LHCN-M2 (cell line): ENCODE results near the gene AQR. TPM values are rescaled to one million over a fixed set of nuclear protein-coding genes. Genes with fewer than 3 reads are reported as not detected.
"Not testable (repeated sequence)": the region's sequence is repeated elsewhere in the genome, so short reads cannot be mapped to it uniquely, and the experiment has no call there.

Source experiments
- DNase-seq: peaks from one replicate; pipeline ENCODE4 v3.0.0-alpha.2; 2012; ENCODE audit warnings: low read depth
- polyA plus RNA-seq: library from polyadenylated mRNA; unstranded; fragments of >200 nt; gene quantifications from one replicate; pipeline ENCODE4 v1.2.1, GENCODE V29; 2012; ENCODE audit warnings: missing spikeins
- total RNA-seq: library from RNA; depleted of rRNA; stranded (reverse); fragments of >200 nt; gene quantifications from 2 replicates; pipeline ENCODE4 v1.2.3, GENCODE V29; 2014; rRNA removed

AQR gene
- 29.7 and 32.4 TPM in 2 replicates for total RNA-seq
- 7.7 TPM for polyA plus RNA-seq

DNA sequence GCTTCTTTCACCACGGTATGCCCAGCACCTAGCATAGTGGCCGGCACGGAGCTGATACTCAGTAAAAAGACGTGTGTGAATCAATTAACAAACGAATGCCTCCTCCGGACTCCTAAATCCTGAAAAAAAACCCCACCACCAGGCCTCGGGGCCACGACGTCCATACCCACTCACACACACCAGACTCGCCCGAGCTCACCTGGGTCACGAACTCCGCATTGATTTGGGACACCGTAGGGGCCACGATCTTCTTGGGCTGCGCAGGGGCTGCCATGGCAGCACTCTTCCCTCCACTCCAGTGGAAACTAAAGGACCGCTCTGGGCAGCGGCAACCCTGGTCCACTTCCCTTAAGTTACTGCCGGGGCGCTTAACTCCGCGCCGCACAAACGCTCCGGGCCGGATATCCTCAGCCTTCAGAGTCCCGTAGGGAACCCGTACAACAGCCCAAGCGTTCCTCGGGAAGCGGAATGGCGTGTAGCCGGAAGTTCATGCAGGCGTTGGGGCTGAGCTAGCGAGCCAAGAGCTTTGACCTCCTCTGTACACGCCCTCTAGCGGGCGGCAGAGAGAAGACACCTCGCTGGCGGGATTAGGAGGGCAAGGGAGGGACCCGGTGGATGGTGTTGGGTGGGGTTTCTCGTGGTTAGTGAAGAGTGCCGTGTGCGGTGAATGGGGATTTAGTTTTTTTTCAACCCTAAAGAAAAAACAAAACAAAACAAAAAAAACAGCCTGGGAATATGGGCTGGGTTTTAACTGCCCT lies at the start of gene AQR:
AQR (minus strand) TSS at position 403 of the 758 bp plus-strand sequence; CDS start at position 274, 129 bp downstream.
- peak; percentile 98 for DNase-seq

DNA sequence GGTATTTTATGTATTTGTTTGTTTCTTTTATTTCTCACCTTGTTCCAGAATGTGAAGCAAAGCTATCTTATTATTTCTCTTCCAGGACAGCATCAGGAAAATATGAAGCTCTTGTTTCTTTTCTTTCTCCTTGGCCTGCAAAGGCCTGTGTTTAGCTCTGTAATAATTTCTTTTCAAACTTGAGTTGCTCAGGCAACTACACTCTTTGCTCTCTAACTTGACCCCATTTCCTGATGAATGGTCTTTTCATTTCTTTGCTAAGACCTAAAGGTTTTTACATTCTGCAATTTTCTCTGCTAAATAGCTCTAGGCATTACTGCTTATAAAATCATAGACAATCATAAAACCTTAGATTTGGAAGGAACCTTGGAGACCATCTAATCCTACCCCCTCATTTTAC lies 44.7 kb upstream of the AQR start:
- DNase-seq = no peak

DNA sequence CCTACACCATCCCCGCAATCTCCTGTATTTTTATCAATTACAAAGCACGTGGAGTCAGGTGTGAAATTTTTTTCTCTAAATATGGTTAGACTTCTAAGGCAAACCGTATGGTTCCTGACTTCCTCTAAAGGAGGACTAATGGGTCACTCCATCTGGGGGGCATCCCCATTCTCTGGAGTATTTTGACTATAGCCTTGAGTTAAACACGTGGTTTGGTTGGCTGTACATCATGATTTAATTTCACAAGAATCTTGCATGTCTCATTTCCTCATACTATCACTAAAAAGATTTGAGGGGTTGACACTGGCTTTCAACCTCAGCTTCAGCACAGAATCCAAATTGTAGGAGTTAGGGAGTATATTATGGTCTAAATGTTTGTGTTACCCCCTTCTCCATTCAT lies 43.8 kb upstream of the AQR start:
- no peak for DNase-seq

GRCh38 chr15:35007397-35007796 lies 37.9 kb upstream of the AQR start:
- DNase-seq = no peak

DNA sequence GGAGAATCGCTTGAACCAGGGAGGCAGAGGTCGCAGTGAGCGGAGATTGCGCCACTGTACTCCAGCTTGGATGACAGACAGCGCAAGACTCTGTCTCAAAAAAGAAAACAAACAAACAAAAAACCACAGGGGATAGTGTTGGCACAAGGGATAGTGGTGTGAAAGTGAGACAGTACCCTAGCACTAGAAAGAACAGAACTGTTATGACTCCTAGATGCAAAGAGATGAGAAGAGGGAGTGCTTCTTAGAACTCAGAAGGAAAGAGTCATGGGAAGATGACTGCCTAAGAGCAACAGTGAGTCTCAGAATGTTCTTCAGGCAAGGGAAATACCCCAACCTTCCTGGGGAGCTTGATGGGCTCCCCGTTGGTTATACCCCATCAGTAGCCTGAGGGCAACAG lies 36.4 kb upstream of the AQR start:
- DNase-seq = no peak

- DNase-seq = no peak
These were observed 34.4 kb upstream of the AQR start for GRCh38 chr15:35003928-35004327.

DNA sequence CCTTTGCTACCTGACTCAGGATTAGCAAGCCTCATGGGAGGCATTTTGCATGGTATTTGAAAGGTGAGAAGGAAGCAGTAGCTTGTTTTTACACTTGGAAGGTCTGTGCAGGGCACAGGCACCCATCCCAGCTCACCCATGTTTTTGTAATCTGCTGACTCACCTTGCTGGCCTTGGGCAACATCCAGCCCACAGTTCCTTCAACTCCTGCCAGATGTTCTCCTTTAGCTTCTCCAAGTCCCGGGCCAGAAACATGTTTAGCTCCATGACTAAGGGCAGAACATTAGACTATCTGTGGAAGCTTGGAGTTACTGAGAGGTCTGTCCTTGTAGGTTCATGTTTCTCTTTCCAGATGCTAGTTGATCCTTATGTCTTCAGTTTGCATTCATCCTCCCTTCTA lies 31.0 kb upstream of the AQR start:
- peak; percentile 71 for DNase-seq

- DNase-seq = no peak
These were observed 30.4 kb upstream of the AQR start for GRCh38 chr15:34999906-35000305.

DNA sequence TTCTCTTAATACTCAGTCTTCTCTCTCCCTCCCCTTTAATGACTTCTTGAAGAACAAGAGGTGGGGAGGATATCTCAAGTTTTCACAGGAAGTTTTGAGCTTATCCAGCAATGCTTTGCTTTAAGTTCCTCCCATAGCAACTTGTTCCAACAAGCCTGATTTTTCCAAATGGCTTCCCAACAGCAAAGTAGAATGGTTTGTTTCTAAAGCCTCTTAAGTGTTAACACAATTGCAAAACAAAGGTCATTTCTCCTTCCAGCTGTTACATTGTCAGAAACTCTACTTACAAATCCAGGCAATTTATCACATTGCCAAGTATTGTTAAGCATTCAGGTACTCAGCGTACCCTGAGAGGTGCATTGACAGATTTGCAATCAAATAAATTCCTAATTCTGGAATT lies 25.4 kb upstream of the AQR start:
- DNase-seq = no peak

GRCh38 chr15:34993877-34994276 lies 24.3 kb upstream of the AQR start:
- no peak for DNase-seq

DNA sequence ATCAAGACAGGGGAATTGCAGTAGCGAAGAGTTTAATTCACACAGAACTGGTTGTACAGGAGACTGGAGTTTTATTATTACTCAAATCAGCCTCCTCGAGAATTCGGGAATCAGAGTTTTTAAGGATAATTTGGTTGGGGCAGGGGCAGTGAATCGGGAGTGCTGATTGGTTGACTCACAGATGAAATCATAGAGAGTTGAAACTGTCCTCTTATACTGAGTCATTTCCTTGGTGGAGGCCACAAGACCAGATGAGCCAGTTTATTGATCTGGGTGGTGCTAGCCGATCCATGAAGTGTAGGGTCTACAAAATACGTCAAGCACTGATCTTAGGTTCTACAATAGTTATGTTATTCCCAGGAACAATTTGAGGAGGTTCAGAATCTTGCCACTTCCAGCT lies 23.9 kb upstream of the AQR start:
- DNase-seq = no peak

- peak; percentile 68 for DNase-seq
These were observed 18.7 kb upstream of the AQR start, which contains the start of gene ZNF770 for GRCh38 chr15:34988027-34988902. Gene ZNF770, minus strand, starts transcription at chr15:34988287. Its CDS starts 4,853 bp downstream, at chr15:34983434.

DNA sequence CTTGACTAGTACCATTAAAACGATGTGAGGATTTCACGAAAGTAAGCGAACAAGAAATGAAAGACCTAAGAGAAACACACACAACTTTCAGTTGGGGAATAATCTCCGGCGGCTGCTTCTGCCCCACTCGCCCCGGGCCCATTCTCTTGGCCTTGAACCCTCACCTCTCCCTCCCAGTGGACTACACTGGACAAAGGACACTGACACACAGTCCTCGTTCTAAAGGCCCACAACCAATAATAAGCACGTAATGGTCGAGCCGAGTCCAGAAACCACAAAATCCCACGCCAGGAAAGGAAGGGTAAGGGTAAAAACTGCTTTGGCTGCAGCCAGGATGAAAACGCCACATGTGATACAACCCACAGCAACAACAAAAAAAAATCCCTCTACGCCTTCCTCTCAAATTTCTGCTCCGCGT lies 18.1 kb upstream of the AQR start:
- DNase-seq = no peak

DNA sequence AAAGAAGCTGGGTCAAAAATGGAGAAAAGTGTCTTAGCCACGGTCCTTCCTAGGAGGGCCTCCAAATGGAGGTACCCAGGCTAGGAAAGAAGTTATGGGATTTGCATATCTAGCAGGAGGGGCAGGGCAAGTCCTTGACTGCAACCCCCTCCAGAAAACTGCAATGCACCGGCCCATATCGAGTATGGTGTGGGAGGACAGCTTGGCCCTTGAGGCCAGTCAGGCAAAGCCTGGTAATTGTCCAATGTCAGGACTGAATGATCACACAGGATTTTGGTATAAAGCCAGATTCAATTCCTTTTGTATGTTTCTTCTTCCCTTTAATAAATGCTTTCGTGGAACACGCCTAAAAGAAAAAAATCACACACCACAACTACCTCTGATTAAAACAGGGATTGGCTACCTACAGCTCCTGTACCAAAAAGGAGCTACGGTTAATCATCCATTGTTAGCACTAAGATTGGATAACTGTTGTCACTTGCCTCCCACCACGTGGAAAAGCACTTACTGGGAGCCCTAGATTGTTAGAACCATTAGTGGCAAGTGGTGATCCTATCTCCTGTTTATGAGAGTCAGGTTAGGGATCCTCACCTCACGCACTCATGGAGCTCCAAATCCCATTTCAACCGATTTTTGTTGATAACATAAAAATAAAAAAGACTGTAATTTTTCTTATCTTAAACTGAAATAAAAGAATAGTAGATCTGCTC lies 17.4 kb upstream of the AQR start:
- DNase-seq = no peak

DNA sequence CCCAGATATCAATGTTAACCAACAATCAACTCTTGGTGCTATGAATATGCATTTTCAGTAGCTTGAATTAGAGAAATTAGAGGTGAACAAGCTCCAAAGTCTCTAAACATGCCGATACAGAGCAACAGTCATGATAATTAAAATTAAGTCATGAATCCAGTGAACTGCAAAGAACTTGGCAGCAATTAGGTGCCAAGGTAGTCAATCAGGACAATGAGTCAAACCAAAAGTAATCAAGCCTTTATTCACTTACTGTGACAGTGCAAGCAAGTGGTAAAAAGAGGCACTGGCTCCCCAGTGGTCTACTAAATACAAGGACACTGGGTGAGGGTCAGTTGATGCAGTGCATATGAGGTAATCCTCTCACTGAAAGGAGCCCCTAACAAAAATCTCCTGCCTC lies 16.8 kb upstream of the AQR start:
- no peak for DNase-seq

- no peak for DNase-seq
These were observed 15.5 kb upstream of the AQR start for GRCh38 chr15:34984889-34985630.

- DNase-seq = no peak
These were observed 7.2 kb upstream of the AQR start for GRCh38 chr15:34976743-34977142.

- no peak for DNase-seq
These were observed 6.5 kb upstream of the AQR start for GRCh38 chr15:34976073-34976472.

GRCh38 chr15:34973512-34973911 lies 4.0 kb upstream of the AQR start:
- DNase-seq = no peak

DNA sequence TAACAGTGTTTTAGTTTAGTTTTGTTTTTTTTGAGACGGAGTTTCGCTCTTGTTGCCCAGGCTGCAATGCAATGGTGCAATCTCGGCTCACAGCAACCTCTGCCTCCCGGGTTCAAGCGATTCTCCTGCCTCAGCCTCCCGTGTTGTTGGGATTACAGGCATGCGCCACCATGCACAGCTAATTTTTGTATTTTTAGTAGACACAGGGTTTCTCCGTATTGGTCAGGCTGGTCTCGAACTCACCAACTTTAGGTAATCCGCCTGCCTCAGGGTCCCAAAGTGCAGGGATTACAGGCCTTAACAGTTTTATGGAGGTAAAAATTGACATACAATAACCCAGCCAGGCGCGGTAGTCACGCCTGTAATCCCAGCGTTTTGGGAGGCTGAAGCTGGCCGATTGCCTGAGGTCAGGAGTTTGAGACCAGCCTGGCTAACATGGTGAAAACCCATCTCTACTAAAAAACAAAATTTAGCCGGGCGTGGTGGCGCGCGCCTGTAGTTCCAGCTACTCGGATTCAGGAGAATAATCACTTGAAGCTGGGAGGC lies 629 bp upstream of the AQR start:
- DNase-seq = not testable (repeated sequence)

- DNase-seq = no peak
These were observed 5.3 kb downstream of the AQR start for GRCh38 chr15:34964277-34964676.
